ENCODE results near the gene RAB10. TPM values are rescaled to one million over a fixed set of nuclear protein-coding genes. Genes with fewer than 3 reads are reported as not detected.
A peak's percentile ranks its signal among the peaks of the same experiment; 100 is the strongest.

Gene RAB10
- total and polyA plus RNA-seq, 2 of the 13 experiments (the other 11 are each of a cell fraction or from before 2014, with no cell fraction given), result 48.2 to 120 TPM

DNA sequence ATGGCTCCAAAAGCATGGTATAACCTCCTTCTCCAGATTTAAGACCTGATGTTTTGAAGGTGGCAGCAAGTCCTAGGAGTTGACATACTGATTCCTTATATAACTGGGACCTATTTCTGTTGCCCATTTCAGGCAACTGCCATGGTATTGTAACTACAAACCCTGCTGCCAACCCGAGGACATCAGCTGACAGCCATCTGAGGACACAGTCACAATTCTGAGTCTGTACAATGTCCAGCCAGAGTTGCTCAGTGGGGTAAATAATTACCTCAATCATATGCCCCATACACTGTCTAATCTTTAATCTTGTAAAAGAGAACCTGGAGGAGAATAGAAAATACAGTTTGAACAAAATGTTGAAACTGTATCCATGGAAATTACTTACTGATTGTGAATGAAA lies 130.3 kb downstream of the RAB10 start:
- no TSS peak for BruUV-seq (replicated peaks)
- ChIA-PET CTCF (ENCODE audit: low intra/inter-chr PET ratio, low total read pairs) (no interaction called here), POLR2A (no interaction called here)

DNA sequence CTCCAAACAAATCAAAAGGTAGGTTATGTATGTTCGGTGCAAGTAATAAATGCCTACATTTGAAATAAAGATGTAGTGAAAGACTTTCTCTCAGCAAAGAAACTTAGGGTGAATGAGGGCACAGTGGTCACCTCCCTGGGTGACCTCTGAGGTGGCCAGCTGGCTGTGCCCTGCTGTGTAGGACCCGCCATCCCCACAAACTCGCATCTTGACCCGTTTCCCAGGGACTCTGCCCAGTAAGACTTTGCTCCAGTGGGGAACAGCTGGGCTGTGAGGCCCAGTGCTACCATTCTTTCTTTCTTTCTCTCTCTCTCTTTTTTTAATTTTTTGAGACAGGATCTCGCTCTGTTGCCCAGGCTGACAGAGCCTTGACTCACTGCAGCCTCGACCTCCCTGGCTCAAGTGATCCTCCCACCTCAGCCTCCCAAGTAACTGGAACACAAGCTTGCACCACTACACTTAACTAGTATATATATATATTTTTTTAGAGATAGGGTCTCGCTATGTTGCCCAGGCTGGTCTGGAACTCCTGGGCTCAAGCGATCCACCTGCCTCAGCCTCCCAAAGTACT lies 130.8 kb downstream of the RAB10 start:
- Histone ChIP-seq H4K20me1 (ENCODE audit: insufficient read depth, low read length) (no peaks in the 10 kb centered on the region), H3K79me2 (ENCODE audit: insufficient read depth, low read length) (no peaks in the 10 kb centered on the region), H2AFZ (ENCODE audit: low read length) (no peak overlapping the region), H3K27me3 (ENCODE audit: control insufficient read depth in 1 of 2, insufficient read depth in 2 of 2, low read length in 2 of 2) (peaks cover 0 to 10% of the 10 kb centered on the region in 2 experiments; a peak in 3 of 5 replicates), H3K4me1 (ENCODE audit: insufficient read depth, low read length) (peaks cover 12% of the 10 kb centered on the region), H3K9me3 (ENCODE audit: low read length) (no peaks in the 10 kb centered on the region), H3K36me3 (replicated peaks in 1 of 2; ENCODE audit: control insufficient read depth in 1 of 2, insufficient read depth in 2 of 2, low read length in 2 of 2) (no peaks in the 10 kb centered on the region), H3K4me2 (ENCODE audit: low read depth, low read length) (peak overlapping the region; percentile 49), H3K27ac (ENCODE audit: extremely low read length, insufficient read depth, low read length) (no peak overlapping the region), H3K9ac (ENCODE audit: insufficient read depth, low read depth, low read length) (no peak overlapping the region), H3K4me3 (replicated peaks in 1 of 3; ENCODE audit: insufficient read depth in 1 of 3, low read depth in 2 of 3, low read length in 3 of 3) (no peak overlapping the region)
- CTCF ChIA-PET (ENCODE audit: low intra/inter-chr PET ratio, low total read pairs), result no interaction called here
- ATAC-seq (peak; percentile 54), DNase-seq (ENCODE audit: low spot score) (no peak), FAIRE-seq (no peak)
- TF ChIP-seq RFX1 (IDR thresholded peaks at IDR 0.05) (no peak), ZBTB7B (CRISPR knock-in tag; IDR thresholded peaks at IDR 0.05) (no peak), MATR3 (CRISPR knock-in tag; IDR thresholded peaks at IDR 0.05) (no peak), ZNF121 (CRISPR knock-in tag; IDR thresholded peaks at IDR 0.05) (peak; percentile 30; the same call in 1 of the 2 replicates), ZFP37 (CRISPR knock-in tag; IDR thresholded peaks at IDR 0.05; ENCODE audit: borderline replicate concordance) (no peak)
- TF ChIP-seq, protein P1, sequence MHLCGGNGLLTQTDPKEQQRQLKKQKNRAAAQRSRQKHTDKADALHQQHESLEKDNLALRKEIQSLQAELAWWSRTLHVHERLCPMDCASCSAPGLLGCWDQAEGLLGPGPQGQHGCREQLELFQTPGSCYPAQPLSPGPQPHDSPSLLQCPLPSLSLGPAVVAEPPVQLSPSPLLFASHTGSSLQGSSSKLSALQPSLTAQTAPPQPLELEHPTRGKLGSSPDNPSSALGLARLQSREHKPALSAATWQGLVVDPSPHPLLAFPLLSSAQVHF (CRISPR knock-in tag; IDR thresholded peaks at IDR 0.05), result no peak
- intact Hi-C loops (cut with micrococcal nuclease; ENCODE audit: unreplicated experiment), result no loop called here
- in situ Hi-C loops (cut with HindIII; ENCODE audit: extremely low pct_ligation_motif_present, low pct_unique_long_range_greater_than_20kb), result no loop called here
- POLR2A ChIA-PET, result interaction anchor here (0.7 kb wide), 1 partner anchor 52 kb away, joined by 4 read pairs; no protein-coding TSS in a partner anchor
- 34% methylated on average over 8 of the region's 8 CpGs for WGBS (ENCODE audit: low lambda C conversion rate)
- BruUV-seq (replicated peaks), result no TSS peak

More for the DNA sequence above, 130.3 kb downstream of the RAB10 start:
- intact Hi-C loops (cut with micrococcal nuclease; ENCODE audit: unreplicated experiment), result no loop called here
- FAIRE-seq, result no peak
- Histone ChIP-seq H3K79me2 (ENCODE audit: insufficient read depth, low read length) (no peaks in the 10 kb centered on the region), H3K27ac (ENCODE audit: extremely low read length, insufficient read depth, low read length) (no peak overlapping the region), H3K4me1 (ENCODE audit: insufficient read depth, low read length) (peaks cover 12% of the 10 kb centered on the region), H3K4me3 (replicated peaks in 1 of 3; ENCODE audit: insufficient read depth in 1 of 3, low read depth in 2 of 3, low read length in 3 of 3) (no peak overlapping the region), H3K9ac (ENCODE audit: insufficient read depth, low read depth, low read length) (no peak overlapping the region), H2AFZ (ENCODE audit: low read length) (peak overlapping the region; percentile 44), H3K4me2 (ENCODE audit: low read depth, low read length) (peak overlapping the region; percentile 49), H3K36me3 (replicated peaks in 1 of 2; ENCODE audit: control insufficient read depth in 1 of 2, insufficient read depth in 2 of 2, low read length in 2 of 2) (no peaks in the 10 kb centered on the region), H3K9me3 (ENCODE audit: low read length) (no peaks in the 10 kb centered on the region), H4K20me1 (ENCODE audit: insufficient read depth, low read length) (no peaks in the 10 kb centered on the region), H3K27me3 (ENCODE audit: control insufficient read depth in 1 of 2, insufficient read depth in 2 of 2, low read length in 2 of 2) (peaks cover 0 to 5% of the 10 kb centered on the region in 2 experiments; a peak in 1 of 5 replicates)
- TF ChIP-seq, protein P2, sequence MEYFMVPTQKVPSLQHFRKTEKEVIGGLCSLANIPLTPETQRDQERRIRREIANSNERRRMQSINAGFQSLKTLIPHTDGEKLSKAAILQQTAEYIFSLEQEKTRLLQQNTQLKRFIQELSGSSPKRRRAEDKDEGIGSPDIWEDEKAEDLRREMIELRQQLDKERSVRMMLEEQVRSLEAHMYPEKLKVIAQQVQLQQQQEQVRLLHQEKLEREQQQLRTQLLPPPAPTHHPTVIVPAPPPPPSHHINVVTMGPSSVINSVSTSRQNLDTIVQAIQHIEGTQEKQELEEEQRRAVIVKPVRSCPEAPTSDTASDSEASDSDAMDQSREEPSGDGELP (IDR thresholded peaks at IDR 0.05; ENCODE audit: borderline replicate concordance, low read depth), result peak; percentile 60
- TF ChIP-seq SOX6 (IDR thresholded peaks at IDR 0.05) (no peak), SOX6 (CRISPR knock-in tag; IDR thresholded peaks at IDR 0.05) (0 out of 2 replicates have a peak, but pooled peaks have one; percentile 14), ZNF713 (CRISPR knock-in tag; IDR thresholded peaks at IDR 0.05) (no peak)
- in situ Hi-C loops (cut with HindIII; ENCODE audit: extremely low pct_ligation_motif_present, low pct_unique_long_range_greater_than_20kb), result no loop called here
- DNase-seq (ENCODE audit: low spot score), result no peak
- peak; percentile 89 for ATAC-seq
- 0% methylated on average over 1 of the region's 1 CpG for WGBS (ENCODE audit: low lambda C conversion rate)

Data from HepG2 (cell line).